HG02642 (cell line): ENCODE data around the gene GPR173.

Experiments used
- ATAC-seq: cut with Tn5 transposase; IDR thresholded peaks from one replicate; pipeline ENCODE4 v1.9.1; 2021; ENCODE audit warnings: mild to moderate bottlenecking; ENCODE audit not compliant: unreplicated experiment, poor library complexity

The GPR173 gene

GRCh38 chrX:53088136-53088974 is 39.8 kb downstream of the GPR173 start:
- peak; percentile 54 for ATAC-seq

- no peak for ATAC-seq
Observed at GRCh38 chrX:53089224-53089842, 40.7 kb downstream of the GPR173 start.

- ATAC-seq: no peak
Observed at GRCh38 chrX:53089925-53090324, 41.3 kb downstream of the GPR173 start.

GRCh38 chrX:53091354-53091753 is 42.8 kb downstream of the GPR173 start:
- no peak for ATAC-seq

GRCh38 chrX:53093177-53093655 is 44.6 kb downstream of the GPR173 start:
- ATAC-seq: peak; percentile 55

- peak; percentile 86 for ATAC-seq
Observed at GRCh38 chrX:53093748-53094581, 45.4 kb downstream of the GPR173 start, which contains the start of gene KANTR. Gene KANTR, plus strand, starts transcription at chrX:53094142. Its CDS starts 30,131 bp downstream, at chrX:53124273.

- ATAC-seq: no peak
Observed at GRCh38 chrX:53094582-53094905, 46.0 kb downstream of the GPR173 start.

GRCh38 chrX:53095796-53096195 is 47.2 kb downstream of the GPR173 start:
- no peak for ATAC-seq

GRCh38 chrX:53114864-53115549 is 66.4 kb downstream of the GPR173 start:
- ATAC-seq: no peak

GRCh38 chrX:53115550-53115874 is 66.9 kb downstream of the GPR173 start:
- no peak for ATAC-seq

GRCh38 chrX:53116101-53116500 is 67.5 kb downstream of the GPR173 start:
- no peak for ATAC-seq

GRCh38 chrX:53122013-53122412 is 73.4 kb downstream of the GPR173 start:
- ATAC-seq: no peak

GRCh38 chrX:53125506-53125905 is 76.9 kb downstream of the GPR173 start:
- ATAC-seq: no peak

GRCh38 chrX:53126377-53126776 is 77.8 kb downstream of the GPR173 start:
- ATAC-seq: no peak

GRCh38 chrX:53128097-53128749 is 79.6 kb downstream of the GPR173 start:
- ATAC-seq: no peak
